Mesenchymal stem cell (in vitro differentiated cells and primary cell): ENCODE data around the gene OR5A1.

ENCODE experiments used
- DNase-seq: peaks from one replicate; pipeline ENCODE4 v3.0.0-alpha.2; 2013
- H2AFZ ChIP-seq: one replicate; pipeline ENCODE4 v1.6.1; 2013; ENCODE audit warnings: low read depth, mild to moderate bottlenecking, control low read depth, inconsistent platforms, low read length, moderate library complexity
- H2AK5ac ChIP-seq: 2 replicates; pipeline ENCODE4 v1.6.1; 2013; ENCODE audit warnings: low read length, moderate library complexity, mild to moderate bottlenecking, inconsistent platforms; ENCODE audit not compliant: severe bottlenecking
- H2BK120ac ChIP-seq: one replicate; pipeline ENCODE4 v1.6.1; 2013; ENCODE audit warnings: low read depth, mild to moderate bottlenecking, inconsistent platforms, low read length, moderate library complexity
- H2BK12ac ChIP-seq, 2 experiments: one replicate each; pipeline ENCODE4 v1.6.1; 2013; ENCODE audit warnings: inconsistent platforms in 2 of 2, low read length in 2 of 2, mild to moderate bottlenecking in 2 of 2, moderate library complexity in 2 of 2, control low read depth in 1 of 2
- H2BK15ac ChIP-seq: one replicate; pipeline ENCODE4 v1.6.1; 2013; ENCODE audit warnings: mild to moderate bottlenecking, low read depth, inconsistent platforms; ENCODE audit not compliant: poor library complexity, severe bottlenecking
- H2BK5ac ChIP-seq: 2 replicates; pipeline ENCODE4 v1.6.1; 2013; ENCODE audit warnings: low read depth, mild to moderate bottlenecking, low read length, control low read depth, inconsistent platforms; ENCODE audit not compliant: poor library complexity, severe bottlenecking
- H3K14ac ChIP-seq, 2 experiments: one replicate each; pipeline ENCODE4 v1.6.1; 2013; ENCODE audit warnings: inconsistent platforms in 2 of 2, low read length in 2 of 2, control low read depth in 1 of 2, mild to moderate bottlenecking in 1 of 2, moderate library complexity in 1 of 2
- H3K18ac ChIP-seq, 2 experiments: one replicate each; pipeline ENCODE4 v1.6.1; 2013; ENCODE audit warnings: inconsistent platforms in 2 of 2, low read length in 2 of 2, control low read depth in 1 of 2, low read depth in 1 of 2, mild to moderate bottlenecking in 1 of 2
- H3K23ac ChIP-seq, 2 experiments: one replicate each; pipeline ENCODE4 v1.6.1; 2013; ENCODE audit warnings: inconsistent platforms in 2 of 2, low read length in 2 of 2, mild to moderate bottlenecking in 2 of 2, moderate library complexity in 2 of 2, control low read depth in 1 of 2
- H3K27ac ChIP-seq: 2 replicates; pipeline ENCODE4 v1.5.1; 2013; ENCODE audit warnings: mild to moderate bottlenecking, moderate library complexity, low read length, control low read depth, inconsistent platforms; ENCODE audit not compliant: poor library complexity, severe bottlenecking
- H3K27me3 ChIP-seq, 2 experiments: 2 replicates each; pipeline versions ENCODE4 v1.6.1 to v1.7.0; 2013; ENCODE audit warnings: low read length in 2 of 2, mild to moderate bottlenecking in 2 of 2, moderate library complexity in 2 of 2, control low read depth in 1 of 2, inconsistent platforms in 1 of 2; ENCODE audit not compliant: control insufficient read depth in 1 of 2, insufficient read depth in 1 of 2
- H3K36me3 ChIP-seq, 2 experiments: 2 replicates each; pipeline versions ENCODE4 v1.6.1 to v1.7.0; 2013; ENCODE audit warnings: low read length in 2 of 2, control low read depth in 1 of 2, inconsistent platforms in 1 of 2, low read depth in 1 of 2, mild to moderate bottlenecking in 1 of 2; ENCODE audit not compliant: insufficient read depth in 2 of 2, control insufficient read depth in 1 of 2
- H3K4ac ChIP-seq, 2 experiments: one replicate each; pipeline ENCODE4 v1.6.1; 2013; ENCODE audit warnings: inconsistent platforms in 2 of 2, low read length in 2 of 2, mild to moderate bottlenecking in 2 of 2, moderate library complexity in 2 of 2, control low read depth in 1 of 2, low read depth in 1 of 2
- H3K4me1 ChIP-seq: 2 replicates; pipeline ENCODE4 v1.6.1; 2013; ENCODE audit warnings: low read depth, low read length, control low read depth; ENCODE audit not compliant: control insufficient read depth, insufficient read depth
- H3K4me2 ChIP-seq: 2 replicates; pipeline ENCODE4 v1.6.1; 2013; ENCODE audit warnings: low read length, mild to moderate bottlenecking, inconsistent platforms; ENCODE audit not compliant: poor library complexity, severe bottlenecking
- H3K4me3 ChIP-seq, 2 experiments: 2 replicates each; pipeline versions ENCODE4 v1.5.1 to v1.7.0; 2013; ENCODE audit warnings: low read length in 2 of 2, mild to moderate bottlenecking in 2 of 2, control low read depth in 1 of 2, low read depth in 1 of 2; ENCODE audit not compliant: insufficient read depth in 1 of 2
- H3K79me1 ChIP-seq: replicated peaks from 2 replicates; pipeline ENCODE4 v1.6.1; 2013; ENCODE audit warnings: mild to moderate bottlenecking, control low read depth, low read length, inconsistent platforms; ENCODE audit not compliant: poor library complexity, severe bottlenecking
- H3K9ac ChIP-seq: 2 replicates; pipeline ENCODE4 v1.7.0; 2013; ENCODE audit warnings: mild to moderate bottlenecking, low read length, moderate library complexity
- H3K9me3 ChIP-seq: 2 replicates; pipeline ENCODE4 v1.7.0; 2013; ENCODE audit warnings: mild to moderate bottlenecking, low read length; ENCODE audit not compliant: control insufficient read depth
- H4K8ac ChIP-seq: one replicate; pipeline ENCODE4 v1.6.1; 2013; ENCODE audit warnings: inconsistent platforms, mild to moderate bottlenecking, low read length, moderate library complexity
- H4K91ac ChIP-seq: one replicate; pipeline ENCODE4 v1.6.1; 2013; ENCODE audit warnings: mild to moderate bottlenecking, low read length, inconsistent platforms
- WGBS: methylation state at CpG from one replicate; pipeline ENCODE4 v1.1.7; 2013; ENCODE audit warnings: mixed read lengths; 5-methylcytosine and 5-hydroxymethylcytosine counted together

OR5A1 gene

DNA sequence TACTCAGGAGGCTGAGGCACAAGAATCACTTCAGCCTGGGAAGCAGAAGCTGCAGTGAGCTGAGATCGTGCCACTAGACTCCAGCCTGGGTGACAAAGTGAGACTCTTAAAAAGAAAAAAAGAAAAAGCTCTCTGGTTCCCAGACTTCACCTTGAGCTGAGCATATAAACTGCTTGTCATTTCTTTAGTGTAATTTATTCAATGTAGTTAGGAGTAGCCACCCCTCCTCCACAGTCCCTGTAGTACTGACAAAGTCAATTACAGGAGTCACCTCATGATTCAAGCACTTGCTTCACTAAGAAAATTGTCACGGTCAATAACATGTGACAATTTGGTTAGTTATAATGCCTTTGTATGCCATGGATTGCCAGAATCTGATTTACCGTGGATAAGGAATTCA lies 44.1 kb downstream of the OR5A1 start:
- WGBS = 77% methylated on average over 3 of the region's 3 CpGs
- Histone ChIP-seq H3K27me3 (no peaks in the 10 kb centered on the region), H3K4me2 (no peak overlapping the region), H4K91ac (no peak overlapping the region), H4K8ac (no peak overlapping the region), H3K9me3 (no peaks in the 10 kb centered on the region), H2BK5ac (no peak overlapping the region), H3K4me3 (no peak overlapping the region), H3K4ac (no peak overlapping the region), H2BK15ac (no peak overlapping the region), H3K79me1 (no peaks in the 10 kb centered on the region), H2AK5ac (no peak overlapping the region), H2AFZ (no peak overlapping the region), H3K23ac (no peak overlapping the region), H3K36me3 (no peaks in the 10 kb centered on the region), H2BK120ac (no peak overlapping the region), H3K18ac (no peak overlapping the region), H2BK12ac (no peak overlapping the region), H3K14ac (no peak overlapping the region), H3K9ac (no peak overlapping the region), H3K27ac (no peak overlapping the region), H3K4me1 (no peaks in the 10 kb centered on the region)
- no peak for DNase-seq
